Stimulated activated CD4-positive, alpha-beta T cell treated with anti-CD3 and anti-CD28 coated beads, Interleukin-1b, Interleukin-23, amount 100 ng/mL, for 48 hours (primary cell): ENCODE measurements around the gene SLC2A13.
"Not testable (repeated sequence)": the region's sequence is repeated elsewhere in the genome, so short reads cannot be mapped to it uniquely, and the experiment has no call there.

Experiments
- DNase-seq: peaks from one replicate; pipeline ENCODE4 v3.0.0-alpha.2; 2020

SLC2A13 gene

DNA sequence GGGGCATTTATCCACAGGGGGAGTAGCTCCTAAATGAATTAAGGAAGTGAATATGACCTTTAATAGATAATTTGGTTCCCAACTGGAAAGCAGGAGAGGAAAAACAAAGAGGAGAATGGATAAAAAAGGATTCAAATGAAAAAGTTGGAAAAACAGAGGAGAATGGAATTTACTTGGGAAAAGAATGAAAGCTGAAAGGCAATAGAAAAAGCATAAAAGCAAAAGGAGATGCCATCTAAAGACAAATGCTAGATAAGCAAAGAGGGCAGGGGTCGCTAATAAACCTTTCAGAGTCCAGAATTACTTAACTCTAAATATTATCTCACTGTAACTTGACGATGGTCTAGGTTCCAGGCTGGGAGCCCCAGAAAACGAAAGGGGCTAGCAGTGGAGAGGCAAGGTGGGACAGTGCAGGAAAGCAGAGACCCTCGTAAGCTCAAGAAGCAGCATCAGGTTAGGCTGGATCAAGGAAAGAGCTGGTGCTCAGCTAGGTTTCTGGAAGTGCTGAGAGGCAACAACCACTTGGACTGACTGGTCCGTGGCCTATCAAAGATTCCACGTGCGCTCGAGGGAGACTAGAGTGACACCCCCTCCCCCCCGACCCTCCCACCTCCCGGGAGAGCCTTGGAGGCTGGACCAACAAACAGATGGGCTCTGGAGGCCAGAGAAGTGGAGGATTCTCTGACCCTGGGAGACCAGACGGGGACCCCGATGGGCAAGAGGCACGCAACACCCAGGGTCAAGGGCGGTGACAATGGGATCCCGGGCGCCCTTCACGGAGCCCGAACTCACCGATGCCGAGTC is 1.2 kb downstream of the SLC2A13 start:
- DNase-seq, result no peak

DNA sequence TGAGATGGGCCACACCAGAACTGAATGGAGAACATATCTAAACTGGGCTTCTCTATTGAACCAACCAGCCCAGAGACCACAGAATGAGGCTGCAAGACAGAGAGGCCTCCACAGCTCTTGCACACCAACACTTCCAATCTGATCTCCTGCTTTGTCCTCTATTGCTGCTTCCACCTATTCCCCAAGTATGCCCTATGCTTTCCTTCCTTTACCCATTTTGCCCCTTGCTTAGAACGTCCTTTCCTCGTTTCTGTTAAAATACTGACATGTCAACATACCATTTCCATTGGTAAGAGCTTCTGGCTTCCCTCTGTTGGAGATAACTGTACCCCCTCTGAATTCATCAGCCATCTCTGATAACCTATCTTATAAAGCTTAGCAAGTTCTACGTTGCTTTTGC is 2.8 kb downstream of the SLC2A13 start:
- DNase-seq, result no peak

DNA sequence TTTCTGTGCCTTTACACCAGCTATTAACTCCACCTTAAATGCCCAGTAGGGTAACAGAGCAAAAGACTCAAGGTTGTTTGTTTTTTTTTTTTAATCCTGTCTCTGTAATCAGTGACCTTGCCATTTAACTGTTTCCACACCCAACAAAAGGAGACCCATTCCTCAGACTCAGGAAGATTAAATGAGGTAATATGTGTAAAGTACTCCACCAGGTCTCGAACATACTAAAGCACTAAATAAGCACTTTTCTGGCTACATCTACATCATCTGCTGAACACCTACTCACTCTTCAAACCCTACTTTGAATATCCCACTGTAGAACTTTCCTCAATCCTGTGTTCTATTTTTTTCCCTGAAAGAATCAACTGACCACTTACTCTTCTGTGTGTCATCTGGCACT is 4.1 kb downstream of the SLC2A13 start:
- no peak for DNase-seq

DNA sequence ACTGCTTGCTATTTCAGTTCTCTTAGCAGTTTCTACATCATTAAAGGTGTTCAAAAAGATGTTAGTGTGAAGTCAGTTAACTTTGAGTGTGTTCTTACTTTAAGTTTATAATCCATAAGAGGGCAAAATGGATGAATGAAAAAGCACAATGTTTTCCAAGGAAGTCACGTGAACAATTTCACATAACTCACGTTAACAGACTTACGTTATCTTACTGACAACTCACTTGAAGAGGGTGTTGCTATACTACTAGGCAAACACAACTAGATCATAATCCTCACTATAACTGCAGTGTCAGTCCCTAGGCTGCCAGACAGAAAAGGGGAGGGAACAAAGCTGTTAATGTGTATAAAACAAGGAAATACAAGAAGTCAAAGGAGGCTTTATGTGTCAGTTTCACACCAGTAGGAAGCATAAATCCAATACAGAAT is 6.4 kb downstream of the SLC2A13 start:
- DNase-seq, result no peak

DNA sequence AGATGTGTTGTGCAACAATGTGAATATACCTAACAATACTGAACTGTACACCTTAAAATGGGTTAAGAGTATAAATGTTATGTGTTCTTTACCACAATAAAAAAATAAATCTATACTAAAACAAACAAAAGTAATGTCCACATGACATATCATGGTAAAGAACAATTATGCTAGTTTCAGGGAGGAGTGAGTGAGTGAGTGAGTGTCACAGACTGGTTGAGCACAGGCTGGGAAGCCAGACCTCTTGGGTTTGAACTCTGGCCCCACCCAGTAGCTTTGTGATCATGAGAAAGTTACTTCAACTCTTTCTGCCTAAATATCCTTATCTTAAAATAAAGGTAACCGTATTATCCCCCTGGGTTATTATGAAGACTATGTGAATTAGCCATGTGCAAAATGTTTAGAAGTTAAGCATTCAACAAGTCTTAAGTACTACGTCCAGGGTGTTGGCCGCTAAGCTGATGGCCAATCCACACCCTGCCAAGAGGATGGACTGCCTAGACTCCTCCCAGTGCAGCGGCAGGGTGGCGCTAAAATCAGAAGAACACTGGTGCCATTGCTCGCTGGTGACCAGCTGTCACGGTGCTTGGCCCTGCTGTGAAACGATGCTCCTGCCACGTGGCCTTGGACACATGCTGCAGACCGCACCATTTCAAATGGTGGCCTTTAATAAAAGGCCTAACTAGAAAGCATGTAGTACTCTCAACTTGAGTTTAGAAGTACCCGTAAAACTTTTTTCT is 7.3 kb downstream of the SLC2A13 start:
- no peak for DNase-seq

DNA sequence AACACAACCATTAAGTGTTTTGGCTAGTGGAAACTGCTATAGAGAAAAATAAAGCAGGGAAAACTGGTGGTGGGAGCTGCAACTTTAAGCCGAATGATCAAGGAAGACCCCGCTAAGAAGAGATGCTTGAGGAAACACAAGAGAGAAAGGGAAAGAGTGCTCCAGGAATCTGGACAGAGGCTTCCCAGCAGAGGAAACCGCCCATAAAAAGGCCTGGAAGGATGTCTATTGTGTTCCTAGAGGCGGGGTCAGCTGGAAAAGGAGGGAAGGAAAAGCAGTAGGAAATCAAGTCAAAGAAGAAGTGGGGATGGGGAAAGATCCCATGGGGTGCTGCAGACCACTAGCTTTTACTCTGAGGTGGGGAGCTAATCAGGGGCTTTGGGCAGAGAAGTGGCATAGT is 12.4 kb downstream of the SLC2A13 start:
- DNase-seq, result no peak

DNA sequence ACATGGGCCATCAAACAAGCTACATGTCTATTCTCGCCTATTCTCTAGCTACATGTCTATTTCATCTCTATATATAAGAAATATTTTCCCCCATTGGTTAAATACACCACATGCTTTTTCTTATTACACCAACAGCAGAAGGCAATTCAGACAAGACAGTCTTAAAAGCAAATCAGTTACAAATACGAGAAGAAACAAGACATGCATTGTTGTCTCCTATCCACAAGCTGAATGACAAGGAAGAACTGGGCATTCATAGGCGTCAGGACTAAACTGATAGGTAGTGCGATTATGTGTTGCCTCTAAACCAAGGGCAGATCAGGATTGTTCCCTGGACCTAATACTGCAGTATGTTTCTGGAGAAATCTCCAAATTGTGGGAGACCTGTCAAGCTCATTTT is 19.4 kb downstream of the SLC2A13 start:
- no peak for DNase-seq

DNA sequence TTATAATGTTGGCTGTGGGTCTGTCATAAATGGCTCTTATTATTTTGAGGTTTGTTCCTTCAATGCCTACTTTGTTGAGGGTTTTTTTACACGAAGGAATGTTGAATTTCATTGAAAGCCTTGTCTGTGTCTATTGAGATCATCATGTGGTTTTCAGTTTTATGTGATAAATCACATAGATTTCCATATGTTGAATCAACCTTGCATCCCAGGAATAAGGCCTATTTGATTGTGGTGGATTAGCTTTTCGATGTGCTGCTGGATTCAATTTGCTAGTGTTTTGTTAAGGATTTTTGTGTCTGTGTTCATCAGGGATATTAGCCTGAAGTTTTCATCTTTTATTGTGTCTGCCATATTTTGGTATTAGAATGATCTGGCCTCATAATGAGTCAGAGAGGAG is 27.6 kb downstream of the SLC2A13 start:
- no peak for DNase-seq

DNA sequence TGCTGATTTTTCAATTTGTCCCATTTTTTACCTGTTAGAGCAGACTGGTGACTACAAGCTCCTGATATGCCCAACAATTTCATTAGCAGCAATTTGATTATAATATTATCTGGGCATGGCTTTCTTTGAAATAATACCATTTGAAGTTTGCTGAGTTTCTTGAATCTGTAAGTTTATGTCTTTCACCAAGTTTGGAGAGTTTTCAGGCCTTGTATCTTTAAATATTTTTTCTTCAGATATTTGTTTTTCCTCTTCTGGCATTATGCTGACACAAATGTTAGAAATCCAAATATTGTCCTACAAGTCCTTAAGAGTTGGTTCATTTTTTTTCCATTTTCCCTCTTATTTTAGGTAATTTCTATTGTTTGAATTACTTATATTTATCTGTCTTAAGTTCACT is 30.4 kb downstream of the SLC2A13 start:
- DNase-seq, result no peak

DNA sequence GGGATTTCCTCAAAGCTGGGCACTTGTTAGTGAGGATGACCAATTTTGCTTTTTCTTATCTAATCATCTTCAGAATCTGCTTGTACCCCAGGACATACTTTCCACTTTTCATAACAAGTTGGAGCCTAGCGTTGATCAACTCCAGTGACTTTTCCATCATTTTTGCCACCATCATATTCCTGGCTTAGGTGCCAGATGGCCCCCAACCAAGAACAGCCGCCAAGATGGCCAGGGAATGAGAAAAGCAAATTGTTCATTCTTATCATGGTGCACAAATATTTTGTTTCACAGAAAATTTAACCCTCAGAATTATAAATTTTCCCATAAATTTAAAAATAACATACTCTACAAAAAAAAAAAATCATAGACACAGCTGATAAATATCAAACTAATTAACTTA is 37.5 kb downstream of the SLC2A13 start:
- DNase-seq, result no peak

DNA sequence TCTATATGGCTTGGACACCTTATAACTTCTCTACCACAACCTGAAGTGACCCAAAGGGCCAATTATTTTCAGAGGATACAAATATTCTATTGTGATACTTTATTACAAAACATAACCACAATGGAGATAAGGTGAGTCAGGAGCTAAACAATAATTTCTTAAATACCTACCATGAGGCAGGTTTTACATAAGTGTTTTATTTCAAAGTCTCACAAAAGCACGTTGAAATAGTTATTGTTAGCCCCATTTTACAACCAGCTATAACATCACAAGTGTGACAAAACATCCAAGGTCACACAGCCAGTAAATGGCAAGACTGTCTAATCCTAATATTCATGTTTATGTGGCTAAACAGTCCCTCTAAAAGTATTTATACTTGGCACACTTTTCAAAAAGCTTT is 40.2 kb downstream of the SLC2A13 start:
- DNase-seq, result no peak

DNA sequence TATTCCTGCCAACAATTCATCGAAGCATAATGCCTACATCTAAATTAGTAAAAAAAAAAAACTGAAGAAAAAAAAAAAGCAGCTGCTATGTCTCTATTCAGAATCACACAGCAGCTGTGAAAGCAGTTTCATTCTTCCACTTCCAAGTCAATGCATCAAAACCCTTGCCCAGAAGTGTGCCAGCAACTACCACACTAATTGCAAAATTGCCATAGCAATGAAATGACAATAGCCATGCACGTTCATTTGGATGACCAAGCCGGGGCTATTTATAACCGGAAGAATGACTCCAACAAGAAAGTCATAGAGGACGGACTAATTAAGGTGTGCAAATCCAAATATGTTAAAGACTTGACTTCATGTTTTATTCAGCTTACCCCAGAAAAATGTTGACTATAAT is 42.5 kb downstream of the SLC2A13 start:
- no peak for DNase-seq

DNA sequence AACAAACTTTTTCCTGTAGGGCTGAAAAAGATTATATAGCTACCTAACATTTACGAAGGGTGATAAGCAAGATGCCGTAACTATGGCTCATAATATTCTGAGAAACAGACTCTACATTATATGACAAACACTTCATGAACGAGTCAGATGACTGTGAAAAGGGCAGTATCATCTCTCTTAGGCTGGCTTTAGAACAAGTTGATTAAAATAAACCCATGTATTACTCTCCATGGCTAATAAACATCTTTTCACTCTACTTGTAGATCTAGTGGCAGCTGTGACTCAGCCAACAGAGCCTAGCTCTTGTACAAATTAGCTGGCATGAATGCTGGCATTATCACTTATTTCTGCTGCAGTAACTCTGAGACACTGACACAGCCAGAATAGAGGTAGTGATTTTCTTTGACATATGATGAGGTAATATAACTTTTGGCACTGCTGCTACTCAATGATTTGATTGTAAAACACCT is 47.1 kb downstream of the SLC2A13 start:
- DNase-seq, result no peak

DNA sequence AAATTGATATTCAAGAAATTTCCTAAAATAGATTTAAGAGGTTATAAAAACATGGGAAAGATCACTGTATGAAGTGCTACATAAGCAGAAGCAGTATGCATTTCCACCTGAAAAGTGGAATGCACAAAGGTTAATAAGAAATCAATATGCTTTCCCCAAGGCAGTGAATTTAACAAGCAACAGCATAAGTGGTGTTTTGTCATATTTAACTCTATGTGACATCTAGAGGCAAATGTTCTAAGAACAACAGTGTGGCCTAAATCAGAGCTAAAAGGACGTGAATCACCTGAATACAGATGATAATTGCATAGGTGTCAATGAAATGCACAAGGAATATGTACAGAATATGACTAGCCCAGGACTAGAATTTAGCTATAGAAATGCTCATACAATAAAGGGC is 49.5 kb downstream of the SLC2A13 start:
- DNase-seq, result no peak

DNA sequence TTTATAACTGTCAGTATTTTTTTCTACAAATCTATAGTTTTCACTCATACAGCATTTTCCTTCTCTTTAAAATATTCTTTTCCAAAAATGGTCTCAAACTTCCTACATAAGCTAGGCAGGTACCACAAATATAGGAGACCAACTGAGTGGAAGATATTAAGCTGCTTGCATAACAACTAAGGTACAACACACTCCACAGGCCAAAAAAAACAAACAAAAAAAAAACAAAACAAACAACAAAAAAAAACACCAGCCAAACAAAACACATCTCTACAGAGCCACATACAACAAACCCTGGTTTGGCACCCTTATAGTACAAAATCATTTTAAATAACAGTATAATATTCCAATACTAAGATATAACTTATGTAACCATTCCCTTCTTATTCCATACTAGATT is 50.1 kb downstream of the SLC2A13 start:
- no peak for DNase-seq

DNA sequence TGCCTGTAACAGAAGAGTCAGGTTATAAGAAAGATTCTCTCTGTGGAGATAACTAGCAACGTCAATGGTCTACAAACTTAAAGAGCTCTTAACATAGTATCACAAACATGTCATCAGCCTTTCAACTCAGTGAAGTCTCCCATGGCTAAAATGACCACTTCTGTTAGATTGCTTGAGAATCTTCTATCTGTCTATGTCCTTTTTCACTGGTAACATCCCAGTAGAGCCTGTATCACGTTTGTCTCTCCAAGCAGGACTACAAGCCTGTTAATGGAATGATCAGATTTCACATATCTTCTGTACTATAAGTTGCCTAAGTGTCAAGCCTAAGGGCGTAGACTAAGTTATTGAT is 50.7 kb downstream of the SLC2A13 start:
- no peak for DNase-seq

DNA sequence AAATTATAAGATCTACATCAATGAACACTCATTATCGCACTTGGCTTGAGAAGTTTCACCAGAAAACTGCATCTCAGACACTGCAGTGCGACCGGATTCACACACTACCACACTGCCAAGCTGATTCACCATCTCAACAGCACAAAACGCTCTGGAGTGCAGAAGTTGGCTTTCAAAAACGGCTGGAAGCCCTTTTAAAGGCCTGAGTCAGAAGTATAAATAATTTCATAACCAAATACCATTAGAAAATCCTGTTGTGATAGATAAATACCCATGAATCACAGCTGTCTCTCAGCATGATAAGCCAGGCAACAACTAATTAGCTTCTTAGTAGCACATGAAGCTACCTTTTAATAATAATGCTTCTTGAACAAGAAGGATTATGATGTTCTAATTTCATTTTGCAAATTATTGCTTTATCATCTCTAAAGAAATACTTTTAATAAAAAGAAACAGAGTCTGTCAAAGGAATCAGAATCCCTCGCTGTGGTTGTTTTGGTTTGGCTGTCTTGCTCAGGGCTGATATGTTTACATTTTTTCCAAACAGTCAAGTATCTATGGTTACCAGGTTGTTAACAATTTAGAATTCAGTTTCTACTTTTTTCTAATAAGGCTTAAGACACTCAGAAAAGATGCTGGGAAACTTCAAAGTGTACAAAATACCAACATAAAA is 51.2 kb downstream of the SLC2A13 start:
- no peak for DNase-seq

DNA sequence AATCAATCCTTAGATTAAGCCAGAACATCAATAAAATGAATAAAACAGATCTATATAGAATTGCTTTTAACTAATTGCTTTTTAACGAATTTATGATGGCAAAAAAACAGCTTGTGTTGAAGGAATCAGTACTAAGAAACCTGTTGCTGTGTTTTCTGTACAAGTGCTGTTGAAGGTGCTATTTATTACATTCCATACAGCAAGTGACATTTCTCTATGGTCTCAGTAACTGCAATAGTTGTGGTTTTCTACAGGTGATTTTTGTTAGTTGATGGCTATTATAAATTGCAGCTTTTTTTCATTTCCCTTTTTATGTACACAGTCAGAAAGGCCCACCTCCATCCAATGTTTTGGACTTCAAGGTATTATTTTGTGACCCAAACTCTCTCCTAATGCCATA is 56.6 kb downstream of the SLC2A13 start:
- no peak for DNase-seq

DNA sequence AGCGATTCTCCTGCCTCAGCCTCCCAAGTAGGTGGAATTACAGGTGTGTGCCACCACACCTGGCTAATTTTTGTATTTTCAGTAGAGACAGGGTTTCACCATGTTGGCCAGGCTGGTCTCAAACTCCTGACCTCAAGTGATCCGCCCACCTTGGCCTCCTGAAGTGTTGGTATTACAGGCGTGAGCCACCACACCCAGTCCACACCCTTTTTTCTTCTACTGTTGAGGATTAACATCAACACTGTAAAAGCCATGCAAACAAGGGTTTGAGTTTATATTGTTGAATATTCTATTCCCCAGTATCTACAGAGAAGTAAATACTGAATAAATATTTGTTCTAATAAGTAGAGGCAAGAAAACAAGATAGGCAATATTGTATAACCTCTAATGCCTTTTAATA is 58.9 kb downstream of the SLC2A13 start:
- DNase-seq, result not testable (repeated sequence)

DNA sequence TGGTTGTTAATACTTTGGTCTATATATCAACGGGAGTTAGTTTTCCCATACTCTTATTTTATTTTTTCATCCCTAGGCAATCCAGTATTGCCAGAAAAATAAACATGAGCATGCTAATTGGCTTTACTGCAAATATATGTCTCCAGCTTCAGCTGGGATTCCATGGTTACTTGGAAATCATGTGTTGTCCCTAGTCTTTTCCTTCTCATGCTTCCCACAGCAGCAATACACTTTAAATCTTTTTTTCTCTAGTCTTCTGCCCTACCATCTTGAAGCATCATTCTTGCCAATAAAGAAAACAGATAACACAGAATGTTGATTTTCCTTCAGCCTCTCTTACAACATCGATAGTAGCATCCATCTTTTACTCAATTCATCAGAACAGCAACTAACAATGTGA is 60.2 kb downstream of the SLC2A13 start:
- DNase-seq, result no peak

DNA sequence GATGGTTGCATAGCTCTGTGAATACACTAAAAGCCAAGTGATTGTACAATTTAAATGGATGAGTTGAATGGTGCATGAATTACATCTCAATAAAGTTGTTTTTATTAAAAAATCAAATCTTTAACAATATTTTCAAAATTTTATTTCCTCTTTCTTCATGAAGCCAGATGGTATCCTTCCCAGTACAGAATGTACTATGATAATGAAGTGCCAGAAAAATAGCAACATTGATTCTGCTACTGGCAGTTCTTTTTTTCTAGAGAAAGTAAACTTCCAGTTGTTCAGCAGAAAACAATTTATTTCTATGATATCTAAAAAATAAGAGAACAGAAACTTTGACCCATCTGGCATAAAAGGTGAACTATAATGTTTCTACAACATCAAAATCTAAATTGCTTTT is 61.5 kb downstream of the SLC2A13 start:
- DNase-seq, result no peak

DNA sequence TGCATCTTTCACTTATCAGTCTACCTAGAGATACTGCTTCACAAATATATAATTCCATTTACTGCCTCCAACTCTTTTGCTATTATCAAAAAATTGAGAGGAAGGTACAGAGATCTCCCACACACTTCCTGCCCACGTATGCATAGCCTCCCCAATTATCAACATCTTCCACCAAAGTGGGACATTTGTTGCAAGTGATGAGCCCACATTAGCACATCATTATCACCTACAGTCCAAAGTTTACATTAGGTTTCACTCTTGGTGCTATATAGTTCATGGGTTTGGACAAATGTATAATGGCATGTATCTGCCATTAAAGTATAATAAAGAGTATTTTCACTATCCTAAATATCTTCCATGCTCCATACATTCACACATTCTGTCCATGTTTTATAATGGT is 66.3 kb downstream of the SLC2A13 start:
- no peak for DNase-seq

DNA sequence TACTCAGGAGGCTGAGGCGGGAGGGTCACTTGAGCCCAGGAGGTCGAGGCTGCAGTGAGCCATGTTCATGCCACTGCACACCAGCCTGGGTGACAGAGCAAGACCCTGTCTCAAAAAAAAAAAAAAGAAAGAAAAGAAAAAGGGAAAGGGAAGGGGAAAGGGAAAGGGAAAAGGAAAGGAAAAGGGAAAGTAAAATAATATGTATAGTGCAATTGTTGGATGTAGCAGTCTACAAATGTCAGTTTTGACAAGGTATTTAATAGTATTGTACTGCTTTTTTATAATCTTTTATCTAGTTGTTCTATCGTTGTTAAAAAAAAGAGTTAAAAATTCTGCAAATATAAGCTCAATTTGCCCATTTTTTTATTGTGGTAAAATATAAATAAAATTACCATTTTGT is 67.3 kb downstream of the SLC2A13 start:
- no peak for DNase-seq

DNA sequence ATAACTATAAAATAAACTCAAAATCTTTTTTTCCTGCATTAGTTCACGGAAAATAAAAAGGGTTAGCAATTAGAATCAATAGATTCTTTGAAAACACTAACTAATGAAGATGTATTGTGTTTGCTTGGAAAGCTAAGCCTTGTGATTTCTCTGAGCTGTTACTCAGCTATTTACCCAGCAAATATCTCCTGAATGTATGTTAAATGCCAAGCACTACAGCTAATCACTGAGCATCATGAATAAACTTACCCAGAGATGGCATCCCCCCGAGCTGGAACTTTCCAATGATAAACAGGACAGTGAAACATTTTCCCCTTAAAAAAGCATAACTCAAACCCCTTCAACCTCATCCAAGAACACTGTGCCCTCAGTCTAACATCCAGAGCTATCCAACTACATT is 71.2 kb downstream of the SLC2A13 start:
- no peak for DNase-seq
